ENCODE data around the gene SOAT2. TPM values are rescaled to one million over a fixed set of nuclear protein-coding genes. Genes with fewer than 3 reads are reported as not detected.

The SOAT2 gene
- total and polyA plus RNA-seq, 2 of the 4 experiments (the other 2 are of a cell fraction): 0.18 to 0.39 TPM

- Histone ChIP-seq H3K79me1 (ENCODE audit: low read depth in 1 of 2, low read length in 2 of 2) (peaks cover 0 to 7% of the 10 kb centered on the region in 2 experiments; a peak in 2 of 4 replicates), H3K36me3 (ENCODE audit: control insufficient read depth, insufficient read depth, low read length) (no peaks in the 10 kb centered on the region)
Measured at GRCh38 chr12:53090554-53090953, 12.7 kb upstream of the SOAT2 start.

More at GRCh38 chr12:53090554-53090953, 12.7 kb upstream of the SOAT2 start:
- Histone ChIP-seq H3K14ac (replicated peaks; ENCODE audit: low read depth, low read length) (no peak overlapping the region), H3K4me1 (ENCODE audit: control insufficient read depth, insufficient read depth, low read length) (peaks cover 7% of the 10 kb centered on the region), H4K5ac (ENCODE audit: low read depth, low read length) (no peak overlapping the region), H3K56ac (ENCODE audit: extremely low read depth, insufficient read depth, low read length) (no peak overlapping the region), H2AK9ac (replicated peaks; ENCODE audit: low read depth, low read length, poor library complexity) (no peak overlapping the region), H2BK20ac (ENCODE audit: low read depth, low read length) (no peak overlapping the region), H2BK120ac (ENCODE audit: low read depth, low read length) (no peak overlapping the region), H3K9ac (ENCODE audit: low read depth, low read length) (no peak overlapping the region), H3K4me2 (ENCODE audit: low read depth, low read length) (no peak overlapping the region), H3K9me3 (ENCODE audit: control insufficient read depth, insufficient read depth, low read length) (no peaks in the 10 kb centered on the region), H4K91ac (ENCODE audit: insufficient read depth, low read depth, low read length) (no peak overlapping the region), H2BK5ac (ENCODE audit: low read depth, low read length, poor library complexity, severe bottlenecking) (no peak overlapping the region), H3K27me3 (ENCODE audit: control insufficient read depth, insufficient read depth, low read length) (no peaks in the 10 kb centered on the region; the same call in 1 of the 2 replicates), H4K8ac (ENCODE audit: low read depth in 2 of 2, low read length in 2 of 2) (no peak overlapping the region), H2BK15ac (ENCODE audit: low read depth, low read length) (no peak overlapping the region), H3K18ac (ENCODE audit: low read depth, low read length) (no peak overlapping the region), H3K4ac (ENCODE audit: low read depth, low read length) (no peak overlapping the region), H3K4me3 (ENCODE audit: insufficient read depth, low read depth, low read length) (no peak overlapping the region), H3K9me1 (ENCODE audit: insufficient read depth, low read length) (peaks cover 15% of the 10 kb centered on the region), H4K20me1 (ENCODE audit: insufficient read depth, low read length) (no peaks in the 10 kb centered on the region), H2AK5ac (ENCODE audit: low read depth, low read length) (no peak overlapping the region), H3K23ac (ENCODE audit: low read depth, low read length) (no peak overlapping the region), H2AFZ (replicated peaks; ENCODE audit: low read length, poor library complexity) (no peak overlapping the region), H3K27ac (ENCODE audit: insufficient read depth, low read length) (no peak overlapping the region)
- in situ Hi-C loops (cut with MboI; ENCODE audit: low sequenced_read_pairs) (no loop called here), intact Hi-C loops (cut with micrococcal nuclease) (no loop called here), dilution Hi-C loops (cut with HindIII; ENCODE audit: low sequenced_read_pairs, unreplicated experiment) (no loop called here)
- CTCF ChIA-PET: no interaction called here
- no TSS peak for BruUV-seq (replicated peaks)
- no peak for TF ChIP-seq BHLHE40 (IDR thresholded peaks at IDR 0.05; ENCODE audit: low read depth, low read length)
- TF ChIP-seq CHD1 (IDR thresholded peaks at IDR 0.05; ENCODE audit: low read depth, low read length): no peak
- TF ChIP-seq RAD21 (IDR thresholded peaks at IDR 0.05; ENCODE audit: low read length): no peak
- no peak for TF ChIP-seq ELK1 (IDR thresholded peaks at IDR 0.05; ENCODE audit: borderline replicate concordance, low read depth, low read length)
- TF ChIP-seq NFE2L2 (IDR thresholded peaks at IDR 0.05; ENCODE audit: low read depth, low read length): no peak
- no peak for TF ChIP-seq FOS (IDR thresholded peaks at IDR 0.05; ENCODE audit: low read depth, low read length)
- no peak for TF ChIP-seq CEBPB (IDR thresholded peaks at IDR 0.05; ENCODE audit: low read depth, low read length)
- no peak for TF ChIP-seq RFX5 (IDR thresholded peaks at IDR 0.05; ENCODE audit: low read depth, low read length)
- TF ChIP-seq MAZ (IDR thresholded peaks at IDR 0.05; ENCODE audit: borderline replicate concordance, low read depth, low read length): no peak
- no peak for TF ChIP-seq RCOR1 (IDR thresholded peaks at IDR 0.05; ENCODE audit: insufficient replicate concordance, low read length)
- TF ChIP-seq MAFK (IDR thresholded peaks at IDR 0.05; ENCODE audit: low read depth, low read length): no peak
- no peak for TF ChIP-seq SMC3 (IDR thresholded peaks at IDR 0.05; ENCODE audit: low read depth, low read length)
- no CpG with 5 or more reads among the region's 2 CpGs for WGBS, 2 experiments (ENCODE audit: extremely low coverage in 2 of 2, insufficient read length in 1 of 2)
- DNase-seq (no peak), ATAC-seq (ENCODE audit: low read depth) (no peak)
- POLR2A ChIA-PET (ENCODE audit: unreplicated experiment): no interaction called here
